Measurements from ENCODE around the gene CD276.
"Not testable (repeated sequence)": the region's sequence is repeated elsewhere in the genome, so short reads cannot be mapped to it uniquely, and the experiment has no call there.

The CD276 gene

GRCh38 chr15:73712107-73712506, 27.9 kb downstream of the CD276 start:
- no peak for DNase-seq

- DNase-seq: no peak
Observed at GRCh38 chr15:73714695-73715301, 30.6 kb downstream of the CD276 start.

DNA sequence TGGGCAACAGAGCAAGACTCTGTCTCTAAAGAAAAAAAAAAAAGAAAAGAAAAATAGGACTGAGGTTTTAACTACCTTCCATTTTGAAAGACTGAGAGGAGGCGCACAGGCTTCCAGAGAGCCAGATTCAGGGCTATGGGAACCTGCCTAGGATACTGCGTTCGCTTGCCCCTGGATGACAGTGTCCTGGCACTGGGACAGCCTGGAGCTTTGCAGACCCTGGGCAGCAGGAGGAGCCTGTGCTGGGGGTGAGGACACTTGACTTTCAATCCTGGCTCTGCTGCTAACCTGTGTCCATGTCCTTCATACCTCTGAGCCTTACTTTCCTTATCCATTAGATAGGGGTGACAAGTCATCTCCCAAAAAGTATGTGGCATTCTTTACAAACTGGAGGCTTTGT, 31.2 kb downstream of the CD276 start:
- no peak for DNase-seq

GRCh38 chr15:73716417-73716816, 32.2 kb downstream of the CD276 start:
- peak; percentile 68 for DNase-seq

GRCh38 chr15:73717206-73717605, 33.0 kb downstream of the CD276 start:
- DNase-seq: no peak

GRCh38 chr15:73717802-73718201, 33.6 kb downstream of the CD276 start:
- no peak for DNase-seq

DNA sequence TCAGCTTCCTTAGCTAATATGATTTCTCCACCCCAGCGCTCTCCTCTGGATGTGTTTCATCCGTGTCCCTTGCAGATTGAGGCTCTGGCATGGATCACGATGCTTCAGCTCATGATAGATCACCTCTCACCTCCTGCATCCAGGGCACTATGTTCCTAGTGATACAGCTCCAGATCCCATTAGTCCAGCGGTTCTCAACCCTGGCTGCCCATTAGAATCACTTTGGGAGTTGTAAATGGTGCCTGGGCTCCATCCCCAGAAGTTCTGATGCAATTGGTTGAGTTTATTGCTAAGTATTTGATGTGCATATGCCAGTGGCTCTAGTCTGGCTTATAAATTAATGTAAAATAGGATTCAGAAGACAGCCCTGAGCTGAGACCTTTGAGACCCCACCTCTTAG, 34.5 kb downstream of the CD276 start:
- DNase-seq: no peak

DNA sequence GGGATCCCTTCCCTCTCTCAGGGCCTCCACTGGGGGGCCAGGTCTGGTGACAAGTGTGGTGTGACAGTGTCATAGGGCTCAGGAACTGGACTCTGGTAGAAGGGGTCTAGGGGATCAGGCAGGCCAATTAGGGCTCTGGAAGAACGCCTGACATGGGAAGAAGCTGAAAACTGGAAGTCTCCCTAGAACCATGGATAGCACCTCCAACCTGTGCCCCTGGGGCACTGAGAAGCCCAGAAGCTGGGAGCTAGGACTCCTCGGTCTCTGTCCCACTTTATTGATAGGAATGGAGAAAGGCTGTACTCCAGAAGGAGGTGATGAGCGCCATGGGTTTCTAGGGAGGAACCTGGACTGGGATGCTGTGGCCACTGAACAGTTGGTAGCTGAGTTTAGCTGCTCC, 38.2 kb downstream of the CD276 start:
- DNase-seq: no peak

DNA sequence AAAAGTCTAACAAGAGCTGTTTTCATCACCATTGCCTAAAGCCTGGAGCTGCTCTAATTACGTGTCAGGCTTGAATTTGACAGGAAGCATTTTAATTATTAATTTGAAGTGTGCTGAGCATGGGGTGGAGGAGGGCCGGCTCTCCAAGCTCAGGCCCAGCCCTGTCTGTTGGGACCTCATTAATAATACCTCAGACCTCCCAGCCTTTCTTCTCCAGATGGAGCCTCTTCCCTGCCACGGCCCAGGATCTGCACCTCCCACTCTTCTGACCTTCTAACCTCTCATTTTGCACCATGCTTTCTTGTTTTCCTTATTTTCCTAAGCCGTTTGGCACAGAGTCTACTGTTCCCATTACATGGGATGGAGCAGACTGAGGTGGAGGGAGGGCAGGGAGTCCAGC, 39.0 kb downstream of the CD276 start:
- no peak for DNase-seq

DNA sequence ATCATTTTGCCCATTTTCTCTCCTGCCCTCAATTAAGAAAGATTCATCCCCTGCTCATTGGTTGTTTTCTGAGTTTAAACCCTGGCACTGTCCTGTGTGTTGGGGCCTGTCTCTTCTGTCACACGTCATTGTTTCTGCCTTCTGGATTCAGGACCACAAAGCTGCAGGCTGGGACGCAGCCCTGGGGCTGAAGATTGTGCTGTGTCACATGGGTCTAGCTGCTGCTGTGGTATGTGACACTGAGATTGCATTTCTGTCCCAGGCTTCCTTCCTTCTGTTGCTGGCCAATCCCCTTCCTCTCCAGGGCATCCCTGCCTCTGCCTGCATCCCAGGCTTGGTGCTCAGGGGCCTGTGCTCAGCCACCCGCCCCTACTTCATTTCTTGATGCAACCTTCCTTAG, 40.0 kb downstream of the CD276 start:
- no peak for DNase-seq

DNA sequence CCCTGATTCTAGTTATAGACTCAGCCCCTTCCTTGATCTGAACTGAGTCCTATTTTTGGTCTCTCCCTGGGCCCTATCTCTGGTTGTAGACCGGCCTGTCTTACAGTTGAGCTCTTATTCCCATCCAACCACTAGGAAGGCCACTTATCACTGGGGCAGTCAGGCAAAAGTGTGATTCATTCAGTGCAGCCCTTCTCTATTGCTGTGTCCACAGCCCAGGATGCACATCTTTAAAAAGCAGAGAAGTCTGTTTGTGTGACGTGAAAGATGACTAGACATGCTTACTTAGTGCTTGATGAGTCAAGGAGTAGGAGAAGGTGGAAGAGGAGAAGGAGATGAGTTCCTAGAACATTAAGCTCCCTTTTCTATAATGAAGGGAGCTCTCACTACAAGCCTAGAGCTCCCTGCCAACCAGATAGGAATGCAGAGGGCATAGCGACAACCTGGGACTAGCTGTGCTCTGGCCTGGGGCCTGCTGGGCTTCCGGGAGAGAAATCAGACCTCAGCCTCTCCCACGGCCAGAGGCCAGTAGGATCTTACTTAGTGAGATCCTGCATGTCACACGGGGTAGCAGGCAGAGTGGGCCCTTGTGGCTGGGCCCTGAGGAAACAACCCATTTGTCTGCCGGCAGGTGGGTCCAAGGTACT, 43.3 kb downstream of the CD276 start:
- no peak for DNase-seq

- not testable (repeated sequence) for DNase-seq
Observed at GRCh38 chr15:73732051-73732450, 47.9 kb downstream of the CD276 start.

- DNase-seq: no peak
Observed at GRCh38 chr15:73732930-73733329, 48.7 kb downstream of the CD276 start.

DNA sequence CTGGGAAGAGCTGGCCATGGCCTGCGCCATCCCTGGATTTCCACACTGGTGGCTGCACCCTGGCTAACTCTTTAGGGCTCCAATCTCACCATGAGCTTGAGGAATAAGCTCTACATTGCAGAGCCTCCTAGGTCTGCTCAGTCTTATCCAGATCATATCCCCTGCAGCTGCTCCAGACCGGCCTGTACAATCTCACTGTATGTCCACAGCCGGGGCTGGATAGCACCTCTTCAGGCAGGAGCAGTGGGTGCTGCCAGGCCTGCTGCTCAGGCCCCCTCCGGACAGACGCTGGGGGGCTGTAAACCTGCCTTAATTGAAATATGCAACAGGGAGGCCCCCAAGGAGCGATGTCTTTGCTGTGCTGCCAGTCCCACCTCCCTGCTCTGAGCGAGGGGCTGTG, 53.4 kb downstream of the CD276 start:
- DNase-seq: no peak

DNA sequence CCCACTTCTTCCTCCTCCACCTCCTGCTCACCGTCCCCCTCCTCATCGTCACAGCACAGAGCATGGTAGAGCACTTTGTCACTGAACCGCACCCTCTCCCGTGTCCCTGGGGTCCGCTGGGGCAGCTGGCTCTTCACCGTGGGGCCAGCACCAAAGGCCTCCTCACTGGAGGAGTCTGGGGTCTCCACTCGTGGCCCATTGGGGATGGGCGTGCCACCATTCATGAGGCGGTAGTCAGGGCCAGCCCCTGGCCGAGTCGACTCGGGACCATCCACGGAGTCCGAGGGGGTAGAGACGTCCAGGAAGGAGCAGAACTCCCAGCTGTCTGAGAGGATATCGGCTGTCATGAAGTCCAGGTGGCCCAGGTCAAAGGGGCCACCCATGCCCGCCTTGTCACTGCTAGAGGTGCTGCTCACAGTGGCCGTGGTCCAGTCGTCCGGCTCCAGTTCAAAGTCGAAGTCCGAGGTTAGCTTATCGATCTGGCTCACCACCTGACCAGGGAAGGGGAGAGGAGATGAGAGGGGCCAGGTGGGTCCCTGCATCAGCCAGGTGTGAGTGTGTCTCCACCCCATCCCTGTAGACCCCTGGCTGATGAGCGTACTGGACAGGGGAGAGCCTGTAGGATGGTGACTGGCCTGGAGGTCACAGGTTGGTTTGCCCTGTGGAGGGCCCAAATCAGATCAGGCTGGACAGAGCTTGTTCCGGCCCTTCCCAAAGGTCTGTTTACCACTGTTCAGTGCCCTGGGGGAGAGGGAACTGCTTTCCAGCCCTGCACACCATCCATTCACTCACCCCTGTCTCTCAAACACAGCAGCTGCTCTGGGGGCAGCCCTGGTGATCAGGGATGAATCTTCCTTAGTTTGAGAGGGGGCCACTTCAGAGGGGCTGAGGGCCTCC, 56.2 kb downstream of the CD276 start:
- no peak for DNase-seq

- no peak for DNase-seq
Observed at GRCh38 chr15:73741321-73741836, 57.2 kb downstream of the CD276 start.

- no peak for DNase-seq
Observed at GRCh38 chr15:73744293-73744692, 60.1 kb downstream of the CD276 start.

- DNase-seq: no peak
Observed at GRCh38 chr15:73745073-73745472, 60.9 kb downstream of the CD276 start.

GRCh38 chr15:73746261-73746660, 62.1 kb downstream of the CD276 start:
- DNase-seq: no peak

DNA sequence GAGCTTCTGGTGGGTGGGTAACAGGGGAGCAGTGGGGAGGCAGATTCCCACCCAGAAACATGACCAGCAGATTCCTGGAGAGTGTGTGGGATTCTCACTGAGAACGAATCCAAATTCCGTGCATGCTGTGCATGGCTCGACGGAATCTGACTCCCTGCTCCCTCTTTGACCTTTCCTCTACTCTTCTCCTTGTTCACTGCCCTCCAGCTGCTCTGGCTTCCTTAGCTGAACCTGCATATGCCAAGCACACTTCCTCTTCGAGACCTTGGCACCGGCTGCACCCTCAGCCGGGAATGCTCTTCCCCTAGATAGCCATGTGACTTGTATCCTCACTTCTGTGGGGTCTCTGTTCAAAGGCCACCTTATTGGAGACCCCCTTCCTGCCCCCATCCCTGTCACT, 62.7 kb downstream of the CD276 start:
- DNase-seq: no peak

- DNase-seq: no peak
Observed at GRCh38 chr15:73747847-73748590, 63.8 kb downstream of the CD276 start.

DNA sequence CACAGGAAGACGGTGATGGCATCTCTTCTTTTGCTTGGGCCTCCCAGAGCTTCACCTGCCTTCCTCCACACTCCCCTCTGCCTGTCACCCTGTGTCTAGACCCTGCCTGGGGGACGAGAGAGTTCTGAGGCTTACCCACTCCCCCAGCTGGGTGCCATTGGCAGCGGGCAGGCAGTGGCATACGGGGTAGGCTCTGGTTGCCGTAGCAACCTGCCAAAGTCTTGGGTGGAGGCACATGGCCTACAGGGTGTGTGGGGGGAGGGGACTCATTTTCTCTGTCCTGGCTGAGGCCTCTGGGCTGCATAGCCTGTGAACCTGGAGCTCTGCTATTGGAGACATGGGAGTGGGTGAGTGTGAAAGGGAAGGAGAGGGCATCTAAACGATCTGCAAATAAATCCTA, 64.5 kb downstream of the CD276 start:
- no peak for DNase-seq

DNA sequence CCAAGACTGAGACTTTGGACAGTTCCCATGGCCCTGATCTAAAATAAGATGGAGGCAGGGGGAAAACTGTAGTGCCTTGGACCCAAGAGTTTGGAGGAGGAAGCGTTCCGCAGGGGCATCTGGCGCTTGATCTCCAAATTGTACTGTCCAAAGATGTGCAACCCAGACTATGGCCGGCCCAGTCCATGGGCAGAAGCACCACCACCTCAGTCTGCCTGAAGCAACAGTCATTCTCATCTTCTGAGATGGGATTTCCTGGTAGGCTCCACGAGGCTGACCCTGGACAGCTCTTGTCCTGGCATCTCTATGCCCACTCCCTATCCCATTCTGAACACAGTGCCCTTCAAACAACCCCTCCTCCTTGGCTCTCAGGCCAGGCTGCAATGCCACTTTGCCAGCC, 65.3 kb downstream of the CD276 start:
- no peak for DNase-seq
